ENCODE results near the gene HIGD1A. TPM values are rescaled to one million over a fixed set of nuclear protein-coding genes. Genes with fewer than 3 reads are reported as not detected.
A peak's percentile ranks its signal among the peaks of the same experiment; 100 is the strongest.

The HIGD1A gene
- total and polyA plus RNA-seq, 9 of the 15 experiments (the other 6 are each of a cell fraction or from before 2014, with no cell fraction given), result 165 to 1,185 (median 333) TPM

DNA sequence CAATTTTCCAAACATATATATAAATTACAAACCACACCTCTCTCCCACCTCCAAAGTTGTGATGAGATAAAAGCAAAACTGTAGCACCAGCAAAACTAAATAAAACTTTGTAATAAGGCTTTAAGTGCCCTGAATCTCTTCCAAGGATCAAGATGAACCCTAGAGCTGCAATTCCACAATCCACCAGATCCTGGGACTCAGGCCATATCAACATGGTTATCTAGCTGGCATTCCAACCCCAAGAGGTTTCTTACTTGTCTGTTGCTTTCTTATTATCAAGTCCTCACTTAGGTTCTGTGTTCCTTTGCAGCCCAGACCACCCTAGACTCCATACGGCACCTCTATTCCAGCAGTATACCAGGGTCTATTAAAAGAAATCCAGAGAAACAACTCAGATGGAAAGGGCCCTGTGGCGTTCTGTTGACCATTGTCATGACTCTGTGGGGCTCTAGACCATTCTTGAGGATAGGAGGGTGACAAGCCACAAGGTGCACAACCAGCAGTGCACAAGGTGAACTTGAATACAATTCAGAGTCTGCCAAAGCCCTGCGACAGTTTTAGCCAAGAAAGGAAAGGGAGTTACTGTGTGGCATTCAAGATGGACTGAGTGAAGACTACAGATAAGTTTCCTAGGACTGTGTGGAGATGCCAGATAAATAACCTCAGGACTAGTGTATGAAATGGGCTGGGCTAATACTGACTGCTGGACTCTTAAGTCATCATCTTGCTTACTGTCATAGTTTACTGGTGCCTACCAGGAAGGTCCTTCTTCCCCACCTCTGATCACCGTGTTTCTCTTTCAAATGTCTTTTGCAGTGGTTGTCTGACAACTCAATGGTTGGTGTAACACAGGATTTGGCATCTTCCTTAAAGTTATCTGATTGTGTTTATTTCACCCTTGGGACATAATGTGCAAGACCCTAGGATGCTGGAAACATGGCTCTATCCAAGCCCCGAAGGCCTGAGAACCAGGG lies 32.1 kb upstream of the HIGD1A start (continued):
- TF ChIP-seq HDAC3 (IDR thresholded peaks at IDR 0.05; ENCODE audit: borderline replicate concordance, partially characterized antibody), result peak; percentile 85
- TF ChIP-seq, protein P1, sequence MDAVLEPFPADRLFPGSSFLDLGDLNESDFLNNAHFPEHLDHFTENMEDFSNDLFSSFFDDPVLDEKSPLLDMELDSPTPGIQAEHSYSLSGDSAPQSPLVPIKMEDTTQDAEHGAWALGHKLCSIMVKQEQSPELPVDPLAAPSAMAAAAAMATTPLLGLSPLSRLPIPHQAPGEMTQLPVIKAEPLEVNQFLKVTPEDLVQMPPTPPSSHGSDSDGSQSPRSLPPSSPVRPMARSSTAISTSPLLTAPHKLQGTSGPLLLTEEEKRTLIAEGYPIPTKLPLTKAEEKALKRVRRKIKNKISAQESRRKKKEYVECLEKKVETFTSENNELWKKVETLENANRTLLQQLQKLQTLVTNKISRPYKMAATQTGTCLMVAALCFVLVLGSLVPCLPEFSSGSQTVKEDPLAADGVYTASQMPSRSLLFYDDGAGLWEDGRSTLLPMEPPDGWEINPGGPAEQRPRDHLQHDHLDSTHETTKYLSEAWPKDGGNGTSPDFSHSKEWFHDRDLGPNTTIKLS (IDR thresholded peaks at IDR 0.05; ENCODE audit: borderline replicate concordance, low read depth), result peak; percentile 48; the same call in 1 of the 2 replicates
- TF ChIP-seq ATF7 (IDR thresholded peaks at IDR 0.05), result peak; percentile 69
- no peak for TF ChIP-seq WHSC1 (IDR thresholded peaks at IDR 0.05; ENCODE audit: low read length)
- TF ChIP-seq NR1H2 (CRISPR knock-in tag; IDR thresholded peaks at IDR 0.05), result no peak
- no peak for TF ChIP-seq TCFL5 (CRISPR knock-in tag; conservative IDR thresholded peaks at IDR 0.05)
- TF ChIP-seq, protein P2, sequence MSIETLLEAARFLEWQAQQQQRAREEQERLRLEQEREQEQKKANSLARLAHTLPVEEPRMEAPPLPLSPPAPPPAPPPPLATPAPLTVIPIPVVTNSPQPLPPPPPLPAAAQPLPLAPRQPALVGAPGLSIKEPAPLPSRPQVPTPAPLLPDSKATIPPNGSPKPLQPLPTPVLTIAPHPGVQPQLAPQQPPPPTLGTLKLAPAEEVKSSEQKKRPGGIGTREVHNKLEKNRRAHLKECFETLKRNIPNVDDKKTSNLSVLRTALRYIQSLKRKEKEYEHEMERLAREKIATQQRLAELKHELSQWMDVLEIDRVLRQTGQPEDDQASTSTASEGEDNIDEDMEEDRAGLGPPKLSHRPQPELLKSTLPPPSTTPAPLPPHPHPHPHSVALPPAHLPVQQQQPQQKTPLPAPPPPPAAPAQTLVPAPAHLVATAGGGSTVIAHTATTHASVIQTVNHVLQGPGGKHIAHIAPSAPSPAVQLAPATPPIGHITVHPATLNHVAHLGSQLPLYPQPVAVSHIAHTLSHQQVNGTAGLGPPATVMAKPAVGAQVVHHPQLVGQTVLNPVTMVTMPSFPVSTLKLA (conservative IDR thresholded peaks at IDR 0.05), result 0 out of 4 replicates have a peak, but pooled peaks of 1 of the 2 experiments have one; percentile 34
- TF ChIP-seq ZNF717 (CRISPR knock-in tag; IDR thresholded peaks at IDR 0.05), result no peak
- peak; percentile 85 for TF ChIP-seq SMARCC2 (IDR thresholded peaks at IDR 0.05; ENCODE audit: low read depth)
- TF ChIP-seq ZC3H4 (CRISPR knock-in tag; IDR thresholded peaks at IDR 0.05; ENCODE audit: borderline replicate concordance), result no peak
- TF ChIP-seq ZNF589 (CRISPR knock-in tag; IDR thresholded peaks at IDR 0.05; ENCODE audit: low read depth), result peak; percentile 92
- no peak for TF ChIP-seq MYBL2 (IDR thresholded peaks at IDR 0.05; ENCODE audit: low read depth)
- no peak for TF ChIP-seq MYBL2 (CRISPR knock-in tag; IDR thresholded peaks at IDR 0.05; ENCODE audit: borderline replicate concordance)
- TF ChIP-seq, protein P3, sequence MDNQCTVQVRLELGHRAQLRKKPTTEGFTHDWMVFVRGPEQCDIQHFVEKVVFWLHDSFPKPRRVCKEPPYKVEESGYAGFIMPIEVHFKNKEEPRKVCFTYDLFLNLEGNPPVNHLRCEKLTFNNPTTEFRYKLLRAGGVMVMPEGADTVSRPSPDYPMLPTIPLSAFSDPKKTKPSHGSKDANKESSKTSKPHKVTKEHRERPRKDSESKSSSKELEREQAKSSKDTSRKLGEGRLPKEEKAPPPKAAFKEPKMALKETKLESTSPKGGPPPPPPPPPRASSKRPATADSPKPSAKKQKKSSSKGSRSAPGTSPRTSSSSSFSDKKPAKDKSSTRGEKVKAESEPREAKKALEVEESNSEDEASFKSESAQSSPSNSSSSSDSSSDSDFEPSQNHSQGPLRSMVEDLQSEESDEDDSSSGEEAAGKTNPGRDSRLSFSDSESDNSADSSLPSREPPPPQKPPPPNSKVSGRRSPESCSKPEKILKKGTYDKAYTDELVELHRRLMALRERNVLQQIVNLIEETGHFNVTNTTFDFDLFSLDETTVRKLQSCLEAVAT (IDR thresholded peaks at IDR 0.05), result peak in 1 of 2 experiments; percentile 99; a peak in 2 of 4 replicates
- TF ChIP-seq, protein P4, sequence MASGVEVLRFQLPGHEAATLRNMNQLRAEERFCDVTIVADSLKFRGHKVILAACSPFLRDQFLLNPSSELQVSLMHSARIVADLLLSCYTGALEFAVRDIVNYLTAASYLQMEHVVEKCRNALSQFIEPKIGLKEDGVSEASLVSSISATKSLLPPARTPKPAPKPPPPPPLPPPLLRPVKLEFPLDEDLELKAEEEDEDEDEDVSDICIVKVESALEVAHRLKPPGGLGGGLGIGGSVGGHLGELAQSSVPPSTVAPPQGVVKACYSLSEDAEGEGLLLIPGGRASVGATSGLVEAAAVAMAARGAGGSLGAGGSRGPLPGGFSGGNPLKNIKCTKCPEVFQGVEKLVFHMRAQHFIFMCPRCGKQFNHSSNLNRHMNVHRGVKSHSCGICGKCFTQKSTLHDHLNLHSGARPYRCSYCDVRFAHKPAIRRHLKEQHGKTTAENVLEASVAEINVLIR (CRISPR knock-in tag; IDR thresholded peaks at IDR 0.05), result 0 out of 2 replicates have a peak, but pooled peaks have one; percentile 21
- TF ChIP-seq TARDBP (IDR thresholded peaks at IDR 0.05), result 0 out of 2 replicates have a peak, but pooled peaks have one; percentile 29
- peak; percentile 60; the same call in 1 of the 2 replicates for TF ChIP-seq NCOA1 (IDR thresholded peaks at IDR 0.05; ENCODE audit: low read depth)
- TF ChIP-seq, protein P5, sequence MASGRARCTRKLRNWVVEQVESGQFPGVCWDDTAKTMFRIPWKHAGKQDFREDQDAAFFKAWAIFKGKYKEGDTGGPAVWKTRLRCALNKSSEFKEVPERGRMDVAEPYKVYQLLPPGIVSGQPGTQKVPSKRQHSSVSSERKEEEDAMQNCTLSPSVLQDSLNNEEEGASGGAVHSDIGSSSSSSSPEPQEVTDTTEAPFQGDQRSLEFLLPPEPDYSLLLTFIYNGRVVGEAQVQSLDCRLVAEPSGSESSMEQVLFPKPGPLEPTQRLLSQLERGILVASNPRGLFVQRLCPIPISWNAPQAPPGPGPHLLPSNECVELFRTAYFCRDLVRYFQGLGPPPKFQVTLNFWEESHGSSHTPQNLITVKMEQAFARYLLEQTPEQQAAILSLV (tag; IDR thresholded peaks at IDR 0.05), result no peak
- TF ChIP-seq NFE2L1 (tag; IDR thresholded peaks at IDR 0.05; ENCODE audit: borderline replicate concordance, low read depth), result no peak
- TF ChIP-seq ZNF584 (CRISPR knock-in tag; IDR thresholded peaks at IDR 0.05; ENCODE audit: low read depth), result 0 out of 2 replicates have a peak, but pooled peaks have one; percentile 76
